GM12892 (cell line): Measurements from ENCODE around the gene PALLD.

Source experiments
- DNase-seq: peaks from one replicate; pipeline ENCODE4 v3.0.0; 2011; ENCODE audit not compliant: insufficient read length
- FAIRE-seq: peaks from 2 replicates; lab custom pipeline; 2011; peaks lifted over from hg19 to GRCh38; lab: Jason Lieb, UNC
- POLR2A ChIP-seq: IDR thresholded peaks from 2 replicates; pipeline ENCODE4 v1.6.1; 2011; ENCODE audit warnings: low read depth, low read length, control low read depth
- POLR2AphosphoS5 ChIP-seq: IDR thresholded peaks from 2 replicates; pipeline ENCODE4 v1.6.1; 2011; ENCODE audit warnings: low read depth, low read length, control low read depth
- TAF1 ChIP-seq: IDR thresholded peaks from 2 replicates; pipeline ENCODE4 v1.6.1; 2011; ENCODE audit warnings: low read depth, mild to moderate bottlenecking, control low read depth, low read length, borderline replicate concordance

Gene PALLD

GRCh38 chr4:168787801-168788595 lies 291.1 kb downstream of the PALLD start:
- TF ChIP-seq POLR2A = no peak
- TF ChIP-seq TAF1 = no peak
- no peak for TF ChIP-seq POLR2AphosphoS5
- FAIRE-seq (no peak), DNase-seq (no peak)

GRCh38 chr4:168790898-168791297 lies 294.0 kb downstream of the PALLD start:
- DNase-seq = no peak
- TF ChIP-seq POLR2A (no peak), POLR2AphosphoS5 (no peak), TAF1 (no peak)

GRCh38 chr4:168791376-168791775 lies 294.5 kb downstream of the PALLD start:
- FAIRE-seq = no peak
- no peak for TF ChIP-seq TAF1
- TF ChIP-seq POLR2A = no peak
- TF ChIP-seq POLR2AphosphoS5 = no peak
- DNase-seq = no peak

More at GRCh38 chr4:168790898-168791297, 294.0 kb downstream of the PALLD start:
- no peak for FAIRE-seq

- TF ChIP-seq POLR2A (no peak), TAF1 (no peak), POLR2AphosphoS5 (no peak)
- no peak for FAIRE-seq
- DNase-seq = no peak
Measured at GRCh38 chr4:168793542-168793941, 296.7 kb downstream of the PALLD start.

- FAIRE-seq (no peak), DNase-seq (no peak)
- TF ChIP-seq POLR2AphosphoS5 (no peak), POLR2A (no peak), TAF1 (no peak)
Measured at GRCh38 chr4:168794092-168794707, 297.3 kb downstream of the PALLD start.

- DNase-seq = no peak
- FAIRE-seq = no peak
- TF ChIP-seq TAF1 (no peak), POLR2AphosphoS5 (no peak), POLR2A (no peak)
Measured at GRCh38 chr4:168794881-168795280, 298.0 kb downstream of the PALLD start.

- FAIRE-seq = no peak
- no peak for DNase-seq
- TF ChIP-seq TAF1 = no peak
- no peak for TF ChIP-seq POLR2A
- TF ChIP-seq POLR2AphosphoS5 = no peak
Measured at GRCh38 chr4:168795346-168795745, 298.5 kb downstream of the PALLD start.

- no peak for DNase-seq
- FAIRE-seq = no peak
Measured at GRCh38 chr4:168796362-168797106, 299.7 kb downstream of the PALLD start.

GRCh38 chr4:168797194-168797593 lies 300.3 kb downstream of the PALLD start:
- DNase-seq (no peak), FAIRE-seq (no peak)
- TF ChIP-seq POLR2AphosphoS5 = no peak
- TF ChIP-seq TAF1 = no peak
- TF ChIP-seq POLR2A = no peak

More at GRCh38 chr4:168796362-168797106, 299.7 kb downstream of the PALLD start:
- no peak for TF ChIP-seq POLR2AphosphoS5
- TF ChIP-seq POLR2A = no peak
- no peak for TF ChIP-seq TAF1

GRCh38 chr4:168797738-168798375 lies 301.0 kb downstream of the PALLD start:
- TF ChIP-seq POLR2A (no peak), POLR2AphosphoS5 (no peak), TAF1 (no peak)
- no peak for FAIRE-seq
- DNase-seq = no peak

GRCh38 chr4:168800926-168801325 lies 304.1 kb downstream of the PALLD start:
- FAIRE-seq = no peak
- TF ChIP-seq POLR2A (no peak), TAF1 (no peak), POLR2AphosphoS5 (no peak)
- DNase-seq = no peak
